Raji (cell line): ENCODE data around the gene CDH13.

Experiments used
- POLR2A ChIP-seq: IDR thresholded peaks from 2 replicates; pipeline ENCODE4 v1.6.1; 2011; ENCODE audit warnings: low read depth, low read length, control low read depth; ENCODE audit not compliant: insufficient read depth

Gene CDH13

DNA sequence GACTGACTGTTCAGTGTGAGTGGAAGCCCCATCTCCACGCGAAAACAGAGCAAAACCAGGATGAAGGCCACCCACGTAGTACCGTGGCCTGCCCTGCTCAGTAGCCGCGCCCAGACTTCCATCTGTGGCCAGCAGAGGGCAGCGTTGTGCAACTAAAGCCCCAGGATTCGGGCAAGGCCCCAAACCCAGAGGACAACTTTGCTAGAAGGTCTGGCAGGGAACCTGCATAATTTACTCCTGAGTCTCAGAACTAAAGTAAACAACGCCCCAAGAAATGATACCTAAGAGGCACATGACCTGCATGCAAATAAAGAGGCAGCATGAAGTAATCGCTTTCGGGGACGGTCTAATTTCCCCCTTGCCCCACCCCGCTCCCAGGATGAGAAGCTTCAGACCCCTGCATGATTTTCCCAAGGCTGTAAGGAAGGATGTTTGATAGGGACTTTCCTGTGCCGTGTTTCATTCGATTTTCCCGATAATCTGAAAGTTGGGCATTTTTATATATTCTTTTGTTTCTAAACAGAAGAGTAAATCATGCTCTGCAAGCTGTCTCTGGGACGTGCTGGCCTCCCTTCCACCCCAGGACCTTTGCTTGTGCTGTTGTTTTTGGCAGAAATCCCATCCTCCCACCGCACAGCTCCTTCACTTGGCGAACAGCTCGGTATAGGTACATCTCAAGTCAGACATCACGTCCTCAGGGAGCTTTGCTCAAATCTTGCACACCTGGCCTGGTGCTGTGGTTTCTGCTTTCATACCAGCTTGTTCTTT is 1199.6 kb downstream of the CDH13 start:
- no peak for TF ChIP-seq POLR2A

DNA sequence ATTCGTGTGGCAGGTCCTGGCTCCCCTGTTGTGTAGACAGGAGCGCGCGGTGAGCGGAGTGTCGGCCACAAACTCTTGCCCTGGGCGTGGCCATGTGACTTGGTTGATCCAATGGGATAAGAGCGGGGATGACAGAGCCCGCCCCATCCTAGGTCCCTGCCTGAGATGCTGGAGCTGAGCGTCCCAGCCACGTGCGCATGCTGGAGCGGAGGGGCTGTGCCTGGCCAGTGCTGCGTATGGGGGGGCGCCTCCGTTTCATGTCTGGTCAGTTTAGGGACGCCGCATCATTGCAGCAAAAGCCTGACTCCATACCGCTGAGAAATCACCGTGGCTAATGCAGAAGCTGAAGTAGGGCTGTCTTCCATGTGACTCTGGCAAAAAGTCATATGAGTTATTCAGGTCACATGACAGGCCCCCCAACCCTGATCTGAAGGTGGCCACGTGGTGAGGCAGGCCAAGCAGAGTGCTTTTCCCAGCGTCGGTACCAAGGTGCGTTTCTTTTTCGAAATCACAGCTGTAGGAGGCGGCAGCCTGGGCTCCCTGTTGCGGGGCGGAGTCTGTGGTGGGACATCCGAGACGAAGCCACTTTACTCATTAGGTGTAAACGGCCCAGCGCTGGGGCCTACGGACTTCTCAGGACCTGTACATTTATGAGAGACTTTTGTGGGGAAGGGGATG is 1203.5 kb downstream of the CDH13 start:
- TF ChIP-seq POLR2A: no peak

DNA sequence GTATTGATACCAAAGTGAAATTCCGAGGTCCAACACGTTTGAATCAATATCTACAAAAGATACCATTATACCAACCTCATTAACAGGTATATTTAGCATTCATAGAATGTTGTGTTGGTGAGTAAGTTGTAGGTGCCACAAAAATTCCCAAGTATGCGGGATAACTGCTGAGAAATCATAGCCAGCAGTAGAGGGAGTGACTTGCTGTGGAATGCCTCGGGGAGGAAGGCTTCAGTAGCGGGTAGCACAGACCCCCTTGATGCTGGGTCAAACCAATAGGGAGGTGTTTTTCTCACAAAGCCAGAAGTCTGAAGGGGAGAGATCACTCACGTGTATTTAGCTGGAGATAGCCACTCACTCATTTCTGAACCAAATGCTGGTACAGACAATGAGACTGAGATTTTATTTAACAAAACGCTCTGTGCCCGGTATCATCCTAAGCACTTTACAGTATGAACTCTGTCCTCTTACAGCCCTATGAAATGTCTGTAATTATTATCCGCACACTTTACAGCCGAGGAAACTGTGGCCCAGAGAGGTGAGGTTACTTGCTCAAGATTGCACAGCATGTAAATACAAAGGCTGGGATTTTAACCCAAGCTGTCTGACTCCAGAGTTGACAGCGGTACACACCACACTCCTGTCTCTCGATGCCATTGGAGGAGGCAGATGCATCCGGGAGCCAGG is 1204.1 kb downstream of the CDH13 start:
- no peak for TF ChIP-seq POLR2A

DNA sequence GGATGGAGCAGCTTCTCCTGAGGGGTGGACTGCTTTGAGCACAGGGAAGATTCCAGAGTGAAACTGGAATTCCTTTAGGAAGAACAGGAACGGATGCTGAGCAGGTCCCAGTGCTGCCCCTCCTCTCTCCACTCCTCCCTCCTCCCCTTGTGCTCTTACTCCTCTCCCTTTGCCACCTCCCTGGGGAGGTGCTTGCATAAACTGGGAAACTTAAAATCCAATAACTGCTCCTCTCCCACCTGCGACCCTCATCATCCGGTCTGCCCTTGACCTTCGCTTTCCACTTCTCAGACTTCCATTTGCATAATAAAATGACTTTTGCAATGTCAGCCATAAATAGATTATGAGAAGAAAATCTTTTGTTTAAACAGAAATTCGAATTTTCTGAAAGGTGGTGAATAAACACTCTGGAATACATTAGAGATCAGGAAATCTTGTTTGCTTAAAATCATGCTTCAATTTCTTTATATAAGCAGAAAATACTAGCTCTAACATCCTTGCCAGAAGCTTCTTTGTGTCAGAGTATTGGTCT is 1204.8 kb downstream of the CDH13 start:
- TF ChIP-seq POLR2A: no peak

DNA sequence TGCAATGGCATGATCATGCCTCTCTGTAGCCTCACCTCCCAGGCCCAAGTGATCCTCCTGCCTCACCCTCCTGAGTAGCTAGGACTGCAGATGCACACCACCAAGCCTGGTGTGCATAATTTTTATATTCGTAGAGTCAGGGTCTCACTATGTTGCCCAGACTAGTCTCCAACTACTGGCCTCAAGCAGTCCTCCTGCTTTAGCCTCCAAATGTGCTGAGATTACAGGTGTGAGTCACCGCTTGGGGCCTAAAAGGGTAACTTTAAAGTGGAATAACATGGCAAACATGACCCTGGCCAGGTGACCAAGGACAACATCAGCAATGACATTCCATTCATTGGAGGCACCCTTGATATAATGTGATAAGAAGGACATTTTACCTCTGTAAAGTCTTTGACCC is 1207.2 kb downstream of the CDH13 start:
- no peak for TF ChIP-seq POLR2A

DNA sequence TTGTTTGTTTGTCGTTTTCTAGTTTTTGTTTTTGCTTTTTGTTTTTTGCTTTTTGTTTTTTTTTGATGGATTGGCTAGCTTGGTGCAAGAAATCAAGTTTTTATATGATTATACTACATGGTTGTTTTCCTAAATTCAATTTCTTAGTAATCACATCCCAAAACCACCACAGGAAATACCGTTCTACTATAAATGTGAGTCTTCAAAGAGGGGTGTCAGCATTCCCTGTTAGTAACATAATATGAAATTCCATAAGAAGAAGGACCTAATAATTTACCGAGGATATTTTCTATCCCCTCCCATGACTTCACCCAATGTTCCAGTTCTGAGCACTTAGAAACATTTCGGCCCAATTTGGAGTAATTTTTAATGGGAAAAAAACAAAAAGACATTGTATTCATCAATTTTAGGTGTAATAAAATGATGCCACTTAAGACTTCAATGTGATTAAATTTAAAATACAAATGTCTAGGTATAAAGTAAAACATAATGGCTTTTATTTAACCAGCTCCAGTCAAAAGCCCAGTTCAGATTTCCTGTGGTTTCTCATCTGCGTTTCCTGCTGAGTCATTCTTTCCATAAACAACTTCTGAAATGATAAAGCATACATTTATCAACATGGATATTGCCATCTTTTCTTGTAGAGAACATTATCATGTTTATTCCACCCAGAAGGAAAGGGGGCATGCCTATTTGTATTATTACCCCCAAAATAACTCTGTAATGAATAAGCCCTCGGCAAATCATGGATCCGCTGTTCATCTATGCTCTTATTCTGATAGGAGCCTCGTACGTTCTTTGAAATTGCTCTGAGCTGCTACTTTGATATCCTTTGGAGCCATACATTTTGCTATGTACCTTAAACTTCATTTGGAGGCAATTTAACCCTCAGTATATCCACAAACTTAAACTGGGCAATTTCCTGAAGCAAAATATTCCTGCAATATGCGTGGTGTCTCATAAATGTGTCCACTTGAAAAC is 1209.1 kb downstream of the CDH13 start:
- no peak for TF ChIP-seq POLR2A

DNA sequence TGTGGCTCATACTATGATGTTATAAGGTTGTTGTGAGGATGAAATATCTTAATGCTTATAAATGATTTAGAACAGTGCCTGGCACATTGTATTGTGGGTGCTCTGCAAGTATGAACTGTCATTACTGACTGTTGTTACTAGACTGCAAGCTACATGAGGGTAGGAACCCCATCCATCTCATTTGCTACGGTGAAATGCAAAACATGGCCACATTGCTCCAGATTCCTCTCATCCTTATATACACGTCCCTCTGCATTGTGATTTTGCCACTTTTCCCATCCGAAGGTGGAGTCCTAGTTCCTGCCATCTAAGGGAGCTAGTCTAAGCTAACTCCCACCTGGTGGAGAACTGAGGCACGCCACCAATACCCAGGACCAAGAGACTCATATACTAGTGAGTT is 1210.8 kb downstream of the CDH13 start:
- no peak for TF ChIP-seq POLR2A

DNA sequence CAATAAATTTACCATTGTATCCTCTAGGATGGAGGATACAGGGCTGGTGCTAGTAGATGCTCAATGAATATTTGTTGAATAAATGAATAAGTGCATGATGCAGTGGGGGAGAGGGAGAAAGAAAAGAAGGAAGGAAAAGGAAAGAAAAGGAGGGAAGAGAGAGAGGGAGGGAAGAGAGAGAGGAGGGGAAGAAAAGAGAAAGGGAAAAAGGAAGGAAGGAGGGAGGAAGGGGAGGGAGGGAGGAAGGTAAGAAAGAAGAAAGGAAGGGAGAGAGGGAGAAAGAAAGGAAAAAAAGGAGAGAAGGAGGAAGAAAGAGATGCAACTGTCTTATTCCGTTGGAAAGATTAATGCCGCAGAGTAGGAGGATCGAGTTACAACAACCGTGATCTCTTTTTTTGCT is 1211.4 kb downstream of the CDH13 start:
- TF ChIP-seq POLR2A: no peak

DNA sequence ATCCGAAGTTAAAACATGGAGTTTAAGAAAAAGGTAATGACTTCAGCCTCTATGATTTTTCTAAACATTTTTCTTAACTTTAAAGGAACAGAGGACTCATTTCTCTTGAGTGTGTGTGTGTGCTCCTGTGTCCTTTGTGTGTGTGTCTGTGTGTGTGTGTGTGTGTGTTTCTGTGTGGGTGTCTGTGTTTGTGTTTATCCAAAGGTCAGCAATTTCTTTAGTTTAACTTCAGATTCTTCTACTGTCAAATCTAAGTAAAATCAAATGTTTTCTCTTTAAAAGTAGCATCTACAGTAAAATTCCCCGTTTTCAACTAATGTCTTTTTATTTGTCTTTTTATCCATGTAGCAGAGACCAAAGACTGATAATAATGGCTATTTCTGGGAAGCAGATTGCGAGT is 1212.8 kb downstream of the CDH13 start:
- TF ChIP-seq POLR2A: no peak

DNA sequence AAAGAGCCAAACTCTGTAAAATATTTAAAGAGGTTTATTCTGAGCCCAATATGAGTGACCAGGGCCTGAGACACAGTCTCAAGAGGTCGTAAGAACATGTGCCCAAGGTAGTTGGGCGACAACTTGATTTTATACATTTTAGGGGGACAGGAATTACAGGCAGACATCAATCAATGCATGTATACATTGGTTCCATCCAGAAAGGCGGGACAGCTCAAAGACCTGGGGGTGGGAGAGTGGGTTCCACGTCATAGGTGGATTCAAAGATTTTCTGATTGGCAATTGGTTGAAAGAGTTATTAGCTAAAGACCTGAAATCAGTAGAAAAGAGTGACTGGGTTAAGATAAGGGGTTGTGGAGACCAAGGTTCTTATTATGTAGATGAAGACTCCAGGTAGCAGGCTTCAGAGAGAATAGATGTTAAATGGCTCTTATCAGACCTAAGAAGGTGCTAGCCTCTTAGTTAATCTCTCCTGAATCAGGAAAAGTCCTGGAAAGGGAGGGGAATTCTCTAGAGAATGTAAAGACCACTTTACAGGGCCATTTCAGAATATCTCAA is 1213.4 kb downstream of the CDH13 start:
- TF ChIP-seq POLR2A: no peak

DNA sequence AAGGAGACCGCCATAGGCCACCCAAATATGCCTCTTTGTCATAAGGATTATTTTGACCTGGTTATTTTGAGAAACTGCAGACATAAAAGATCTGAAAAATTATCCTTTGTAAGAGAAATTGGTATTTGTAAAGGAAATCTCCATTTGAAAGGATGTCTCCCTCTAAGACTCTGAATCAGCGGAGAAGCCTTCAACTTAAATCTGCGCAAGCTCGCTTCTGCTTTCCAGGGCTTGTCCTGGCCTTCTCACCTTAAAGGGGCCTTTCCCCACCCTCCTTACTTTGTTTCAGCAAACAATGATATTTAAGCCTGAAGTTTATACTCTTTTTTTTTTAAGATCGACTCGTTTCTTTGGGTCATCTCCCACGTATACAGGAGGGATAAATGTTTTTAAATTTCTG is 1215.5 kb downstream of the CDH13 start:
- no peak for TF ChIP-seq POLR2A

DNA sequence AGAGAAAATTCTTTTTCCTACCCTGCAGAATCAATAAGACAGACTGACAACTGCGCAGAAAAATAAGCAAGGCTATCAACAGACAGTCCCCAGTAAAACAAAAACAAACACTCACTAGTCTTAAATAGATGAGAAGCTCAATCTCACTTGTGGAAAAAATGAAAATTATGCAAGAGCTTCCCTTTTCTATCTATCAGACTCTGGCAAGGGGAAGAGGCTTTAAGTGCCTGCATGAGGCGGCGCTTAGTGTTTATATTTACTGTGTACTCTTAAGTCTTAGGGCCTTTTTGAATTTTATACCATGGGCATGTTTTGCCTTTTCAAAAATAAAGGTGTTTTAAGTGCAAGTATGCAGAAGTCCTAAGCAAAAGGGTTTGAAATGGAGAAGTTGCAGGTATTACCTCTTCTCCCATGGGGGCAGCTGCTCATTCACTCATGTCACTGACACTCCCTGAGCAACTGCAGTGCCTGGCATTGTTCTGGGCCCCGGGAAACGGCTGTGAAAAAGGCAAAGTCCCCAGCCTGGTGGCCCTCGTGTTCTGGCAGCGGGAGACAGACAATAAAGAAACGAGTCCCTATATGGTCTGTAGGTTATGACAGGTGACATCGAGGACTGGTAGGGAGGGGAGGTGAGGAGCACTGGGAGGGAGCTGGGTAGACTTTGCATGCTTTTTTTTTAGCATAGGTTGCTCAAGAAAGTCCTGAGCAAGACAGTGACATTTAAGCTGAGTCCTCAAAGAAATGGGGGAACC is 1216.2 kb downstream of the CDH13 start:
- no peak for TF ChIP-seq POLR2A

DNA sequence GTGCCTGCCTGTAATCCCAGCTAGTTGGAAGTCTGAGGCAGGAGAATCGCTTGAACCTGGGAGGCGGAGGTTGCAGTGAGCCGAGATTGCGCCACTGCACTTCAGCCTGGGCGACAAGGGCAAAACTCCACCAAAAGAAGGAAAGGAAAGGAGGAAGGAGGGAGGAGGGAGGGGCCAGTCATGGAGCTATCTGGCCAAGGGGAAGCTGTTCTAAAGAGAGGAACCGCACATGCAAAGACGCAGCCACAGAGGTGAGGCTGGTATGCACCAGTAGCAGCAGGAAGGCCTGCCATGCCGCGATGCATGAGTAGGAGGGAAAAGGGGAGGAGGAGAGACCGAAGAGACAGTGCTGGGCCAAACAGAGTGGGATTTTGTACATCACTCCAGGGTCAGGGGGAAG is 1216.9 kb downstream of the CDH13 start:
- TF ChIP-seq POLR2A: no peak

DNA sequence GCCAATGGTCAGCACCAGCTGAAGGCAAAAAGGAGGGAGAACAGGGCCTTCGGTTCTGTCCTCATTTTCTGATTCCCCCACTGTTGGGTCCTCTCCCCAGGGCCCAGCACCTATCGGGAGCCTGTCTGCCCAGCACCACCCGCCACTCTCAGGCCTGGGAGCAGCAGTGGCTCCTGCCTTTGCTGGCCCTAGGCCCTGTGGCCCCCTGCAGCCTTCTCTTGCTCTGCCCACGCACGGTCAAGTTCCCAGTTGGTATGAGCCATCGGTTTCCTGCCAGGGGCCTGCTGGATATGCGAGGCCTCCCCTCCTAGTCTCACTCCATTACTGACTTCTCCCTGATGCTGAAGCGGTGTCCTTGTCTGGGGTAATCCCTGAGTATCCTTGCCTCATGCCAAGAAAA is 1218.5 kb downstream of the CDH13 start:
- no peak for TF ChIP-seq POLR2A
